HG02571 (cell line): ENCODE measurements around the gene ITPKB.

ENCODE experiments used
- ATAC-seq: cut with Tn5 transposase; IDR thresholded peaks from one replicate; pipeline ENCODE4 v1.9.1; 2021; ENCODE audit warnings: mild to moderate bottlenecking, moderate library complexity; ENCODE audit not compliant: unreplicated experiment

ITPKB gene

GRCh38 chr1:226670073-226670472 is 69.0 kb downstream of the ITPKB start:
- no peak for ATAC-seq

- no peak for ATAC-seq
These were observed 70.9 kb downstream of the ITPKB start for GRCh38 chr1:226668173-226668560.

GRCh38 chr1:226666692-226667091 is 72.4 kb downstream of the ITPKB start:
- ATAC-seq: no peak

- no peak for ATAC-seq
These were observed 72.9 kb downstream of the ITPKB start for GRCh38 chr1:226666164-226666506.

GRCh38 chr1:226665505-226666163 is 73.4 kb downstream of the ITPKB start:
- ATAC-seq: no peak

GRCh38 chr1:226664413-226665101 is 74.5 kb downstream of the ITPKB start:
- no peak for ATAC-seq

- no peak for ATAC-seq
These were observed 75.8 kb downstream of the ITPKB start for GRCh38 chr1:226663327-226663704.

GRCh38 chr1:226662642-226663326 is 76.3 kb downstream of the ITPKB start:
- ATAC-seq: peak; percentile 92

- no peak for ATAC-seq
These were observed 77.1 kb downstream of the ITPKB start for GRCh38 chr1:226661965-226662364.

GRCh38 chr1:226661271-226661670 is 77.8 kb downstream of the ITPKB start:
- ATAC-seq: no peak

GRCh38 chr1:226660410-226661182 is 78.5 kb downstream of the ITPKB start:
- ATAC-seq: no peak

GRCh38 chr1:226659641-226660040 is 79.4 kb downstream of the ITPKB start:
- no peak for ATAC-seq

- no peak for ATAC-seq
These were observed 79.9 kb downstream of the ITPKB start for GRCh38 chr1:226659136-226659535.

GRCh38 chr1:226658546-226659125 is 80.4 kb downstream of the ITPKB start:
- no peak for ATAC-seq

- no peak for ATAC-seq
These were observed 81.1 kb downstream of the ITPKB start for GRCh38 chr1:226657895-226658545.

- ATAC-seq: no peak
These were observed 82.3 kb downstream of the ITPKB start for GRCh38 chr1:226656601-226657277.

GRCh38 chr1:226656201-226656600 is 82.9 kb downstream of the ITPKB start:
- no peak for ATAC-seq

- ATAC-seq: no peak
These were observed 83.6 kb downstream of the ITPKB start for GRCh38 chr1:226655251-226656163.

- ATAC-seq: no peak
These were observed 84.4 kb downstream of the ITPKB start for GRCh38 chr1:226654668-226655055.
